HepG2 (cell line): ENCODE results near the gene ANK3. TPM values are rescaled to one million over a fixed set of nuclear protein-coding genes. Genes with fewer than 3 reads are reported as not detected.

Experiments
- CENPT ChIP-seq: sonication (generic); formaldehyde crosslinking; IDR thresholded peaks from 2 replicates; pipeline ENCODE4 v1.8.0; 2022; ENCODE audit warnings: low read depth, mild to moderate bottlenecking, moderate library complexity, missing genetic modification reagents
- FOXA3 ChIP-seq: IDR thresholded peaks from 2 replicates; pipeline ENCODE4 v1.6.1; 2016; ENCODE audit warnings: missing genetic modification reagents, missing compliant biosample characterization
- HMG20B ChIP-seq: conservative IDR thresholded peaks from 2 replicates; pipeline ENCODE4 v1.6.1; 2016; ENCODE audit warnings: missing genetic modification reagents, missing compliant biosample characterization
- MAZ ChIP-seq, 2 experiments: sonication (generic) in 1 of 2; formaldehyde crosslinking in 1 of 2; IDR thresholded peaks; 2 replicates each; pipeline versions ENCODE4 v1.5.0 to v1.6.1; 2012 to 2020; ENCODE audit warnings: low read depth in 2 of 2, mild to moderate bottlenecking in 2 of 2, borderline replicate concordance in 1 of 2, improper control_type of control experiment in 1 of 2, low read length in 1 of 2, missing genetic modification reagents in 1 of 2, moderate library complexity in 1 of 2
- PRDM4 ChIP-seq: sonication (generic); formaldehyde crosslinking; IDR thresholded peaks from 2 replicates; pipeline ENCODE4 v1.9.0; 2021; ENCODE audit warnings: missing genetic modification reagents, borderline replicate concordance
- ZC3H13 ChIP-seq: sonication (generic); formaldehyde crosslinking; IDR thresholded peaks from 2 replicates; pipeline ENCODE4 v1.8.1; 2023; ENCODE audit warnings: mild to moderate bottlenecking, missing genetic modification reagents, moderate library complexity
- ZNF574 ChIP-seq: sonication (generic); formaldehyde crosslinking; IDR thresholded peaks from 2 replicates; pipeline ENCODE4 v1.4.0; 2020; ENCODE audit warnings: missing genetic modification reagents
- polyA plus RNA-seq, 8 experiments: library from polyadenylated mRNA; depleted of rRNA in 3 of 8; stranded (reverse) in 7 of 8; unstranded in 1 of 8; fragments of >200 nt; fragmentation: Illumina TruSeq in 4 of 8; extraction: Trizol in 4 of 8; gene quantifications; 2 replicates each; pipeline versions ENCODE4 v1.2.1 to v1.2.3, GENCODE V29; 2011 to 2016; ENCODE audit warnings: low read depth in 4 of 8, missing spikeins in 1 of 8, mixed read lengths in 1 of 8; ENCODE audit not compliant: insufficient read depth in 1 of 8
- total RNA-seq, 5 experiments: library from RNA; depleted of rRNA; stranded (reverse); fragments of >200 nt; fragmentation: Illumina TruSeq; extraction: Trizol; gene quantifications; 2 replicates each; pipeline ENCODE4 v1.2.3, GENCODE V29; 2016; ENCODE audit warnings: low read depth in 1 of 5

Gene ANK3
- total and polyA plus RNA-seq, 2 of the 13 experiments (the other 11 are each of a cell fraction or from before 2014, with no cell fraction given): not detected

- TF ChIP-seq PRDM4: no peak
- no peak for TF ChIP-seq FOXA3
- no peak for TF ChIP-seq ZNF574 (CRISPR knock-in tag)
- TF ChIP-seq HMG20B (CRISPR knock-in tag): no peak
- TF ChIP-seq CENPT (CRISPR knock-in tag): no peak
- no peak for TF ChIP-seq MAZ (IDR thresholded peaks at IDR 0.05; ENCODE audit: borderline replicate concordance, low read depth, low read length)
- no peak for TF ChIP-seq MAZ (CRISPR knock-in tag; IDR thresholded peaks at IDR 0.05; ENCODE audit: low read depth)
- no peak for TF ChIP-seq ZC3H13 (CRISPR knock-in tag)
- TF ChIP-seq, all 625 proteins: peak for 0
Observed at GRCh38 chr10:60023155-60023877, 366.4 kb downstream of the ANK3 start (continued).
